GM12878 (cell line): ENCODE data around the gene PTBP3.

Experiments
- IKZF2 ChIP-seq, 2 experiments: fragments of 450-650 bp; IDR thresholded peaks; 2 replicates each; pipeline ENCODE4 v1.6.1; 2017; ENCODE audit warnings: mild to moderate bottlenecking in 2 of 2, moderate library complexity in 2 of 2
- MEF2A ChIP-seq: IDR thresholded peaks from 2 replicates; pipeline ENCODE4 v1.6.1; 2011; ENCODE audit warnings: low read depth, mild to moderate bottlenecking, low read length, moderate library complexity; ENCODE audit not compliant: insufficient read depth
- RAD21 ChIP-seq: IDR thresholded peaks from 2 replicates; pipeline ENCODE4 v1.6.1; 2011; ENCODE audit warnings: mild to moderate bottlenecking, low read depth, low read length, moderate library complexity; ENCODE audit not compliant: insufficient read depth
- TF ChIP-seq, protein P1 (sequence below), 3 experiments: IDR thresholded peaks in 2 of 3; conservative IDR thresholded peaks in 1 of 3; 2 replicates each; pipeline ENCODE4 v1.5.1; 2011; ENCODE audit warnings: low read depth in 3 of 3, low read length in 3 of 3, mild to moderate bottlenecking in 3 of 3, control low read depth in 2 of 3, moderate library complexity in 2 of 3, inconsistent platforms in 1 of 3, mixed read lengths in 1 of 3; ENCODE audit not compliant: control insufficient read depth in 2 of 3, insufficient read depth in 1 of 3; ENCODE audit errors: extremely low read depth in 1 of 3

DNA sequence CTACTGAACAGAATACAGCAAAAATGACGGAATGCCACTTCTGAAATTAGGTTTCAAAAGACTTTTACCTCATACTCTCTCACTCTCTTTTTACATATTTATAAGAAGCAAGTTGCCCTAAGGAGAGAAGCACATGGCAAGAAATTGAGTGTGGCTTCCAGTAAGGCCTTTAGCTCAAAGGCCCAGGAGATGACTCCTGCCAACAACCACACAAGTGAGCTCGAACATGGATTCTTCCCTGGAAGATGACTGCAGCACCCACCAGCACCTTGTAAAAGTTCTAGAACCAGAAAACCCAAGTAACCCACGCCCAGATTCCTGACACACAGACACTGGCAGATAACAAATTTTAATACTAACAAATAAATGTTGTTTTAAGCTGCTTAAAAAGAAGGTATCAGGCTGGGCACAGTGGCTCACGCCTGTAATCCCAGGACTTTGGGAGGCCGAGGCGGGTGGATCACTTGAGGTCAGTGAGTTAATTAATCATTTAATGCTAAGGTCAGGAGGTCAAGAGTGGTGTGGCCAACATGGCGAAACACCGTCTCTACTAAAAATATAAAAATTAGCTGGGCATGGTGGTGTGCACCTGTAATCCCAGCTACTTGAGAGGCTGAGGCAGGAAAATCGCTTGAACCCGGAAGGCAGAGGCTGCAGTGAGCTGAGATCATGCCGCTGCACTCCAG lies 17.0 kb downstream of the PTBP3 start:
- TF ChIP-seq MEF2A, result no peak
- TF ChIP-seq RAD21, result no peak
- TF ChIP-seq, protein P1, sequence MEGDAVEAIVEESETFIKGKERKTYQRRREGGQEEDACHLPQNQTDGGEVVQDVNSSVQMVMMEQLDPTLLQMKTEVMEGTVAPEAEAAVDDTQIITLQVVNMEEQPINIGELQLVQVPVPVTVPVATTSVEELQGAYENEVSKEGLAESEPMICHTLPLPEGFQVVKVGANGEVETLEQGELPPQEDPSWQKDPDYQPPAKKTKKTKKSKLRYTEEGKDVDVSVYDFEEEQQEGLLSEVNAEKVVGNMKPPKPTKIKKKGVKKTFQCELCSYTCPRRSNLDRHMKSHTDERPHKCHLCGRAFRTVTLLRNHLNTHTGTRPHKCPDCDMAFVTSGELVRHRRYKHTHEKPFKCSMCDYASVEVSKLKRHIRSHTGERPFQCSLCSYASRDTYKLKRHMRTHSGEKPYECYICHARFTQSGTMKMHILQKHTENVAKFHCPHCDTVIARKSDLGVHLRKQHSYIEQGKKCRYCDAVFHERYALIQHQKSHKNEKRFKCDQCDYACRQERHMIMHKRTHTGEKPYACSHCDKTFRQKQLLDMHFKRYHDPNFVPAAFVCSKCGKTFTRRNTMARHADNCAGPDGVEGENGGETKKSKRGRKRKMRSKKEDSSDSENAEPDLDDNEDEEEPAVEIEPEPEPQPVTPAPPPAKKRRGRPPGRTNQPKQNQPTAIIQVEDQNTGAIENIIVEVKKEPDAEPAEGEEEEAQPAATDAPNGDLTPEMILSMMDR (IDR thresholded peaks at IDR 0.05 in 2 of 3, conservative IDR thresholded peaks at IDR 0.05 in 1 of 3; ENCODE audit: control insufficient read depth in 2 of 3, extremely low read depth in 1 of 3, insufficient read depth in 1 of 3, low read depth in 3 of 3, low read length in 3 of 3), result no peak
- no peak for TF ChIP-seq IKZF2 (IDR thresholded peaks at IDR 0.05)
